Cardiac muscle cell (in vitro differentiated cells and primary cell): Measurements from ENCODE around the gene DAZAP1. TPM values are rescaled to one million over a fixed set of nuclear protein-coding genes. Genes with fewer than 3 reads are reported as not detected.

Source experiments
- DNase-seq, 2 donors: peaks; one replicate each; pipeline versions ENCODE4 v3.0.0 to v3.0.0-alpha.2; 2010 to 2017; ENCODE audit warnings: low read depth in 1 of 2, low spot score in 1 of 2
- H3K27ac ChIP-seq: fragments of 200-600 bp; sonication (generic); 2 replicates; pipeline ENCODE4 v1.5.1; 2016
- H3K27me3 ChIP-seq: fragments of 200-600 bp; sonication (generic); 2 replicates; pipeline ENCODE4 v1.6.0; 2016; ENCODE audit warnings: control low read depth
- H3K36me3 ChIP-seq: fragments of 200-600 bp; sonication (generic); 2 replicates; pipeline ENCODE4 v1.5.1; 2016; ENCODE audit warnings: control low read depth
- H3K4me1 ChIP-seq: fragments of 200-600 bp; sonication (generic); 2 replicates; pipeline ENCODE4 v1.8.1; 2017; ENCODE audit warnings: low read depth, mild to moderate bottlenecking, mixed run types
- H3K4me3 ChIP-seq: fragments of 200-600 bp; sonication (generic); 2 replicates; pipeline ENCODE4 v1.5.1; 2016; ENCODE audit warnings: mild to moderate bottlenecking
- H3K9me3 ChIP-seq: fragments of 200-600 bp; sonication (generic); 2 replicates; pipeline ENCODE4 v1.5.1; 2017; ENCODE audit warnings: low read depth, mild to moderate bottlenecking, control low read depth
- CTCF ChIP-seq: IDR thresholded peaks from 2 replicates; pipeline ENCODE4 v1.5.1; 2012; ENCODE audit warnings: low read depth, mild to moderate bottlenecking, low read length
- polyA plus RNA-seq: library from polyadenylated mRNA; unstranded; fragments of >200 nt; fragmentation: Nextera tagmentation; extraction: Ambion mirVana; gene quantifications from 2 replicates; pipeline ENCODE4 v1.2.1, GENCODE V29; 2016
- total RNA-seq: library from RNA; depleted of rRNA; stranded (reverse); fragments of >200 nt; gene quantifications from 2 replicates; pipeline ENCODE4 v1.2.3, GENCODE V29; 2016

Gene DAZAP1
- total and polyA plus RNA-seq, 2 experiments from 2014 or later: 43.0 to 112 TPM

- DNase-seq: no peak
- Histone ChIP-seq H3K4me1 (peaks cover 11% of the 10 kb centered on the region), H3K27me3 (no peaks in the 10 kb centered on the region), H3K36me3 (peaks cover 37% of the 10 kb centered on the region), H3K4me3 (no peak overlapping the region), H3K9me3 (no peaks in the 10 kb centered on the region), H3K27ac (no peak overlapping the region)
- TF ChIP-seq CTCF: no peak
Observed at GRCh38 chr19:1362387-1363257, 44.8 kb upstream of the DAZAP1 start.

GRCh38 chr19:1363599-1363998, 43.8 kb upstream of the DAZAP1 start:
- DNase-seq: no peak
- no peak overlapping the region for H3K4me3 ChIP-seq
- no peak for TF ChIP-seq CTCF
- H3K4me1 ChIP-seq: peaks cover 11% of the 10 kb centered on the region
- H3K36me3 ChIP-seq: peaks cover 34% of the 10 kb centered on the region
- H3K27ac ChIP-seq: no peak overlapping the region
- H3K27me3 ChIP-seq: no peaks in the 10 kb centered on the region
- no peaks in the 10 kb centered on the region for H3K9me3 ChIP-seq

GRCh38 chr19:1364070-1364704, 43.2 kb upstream of the DAZAP1 start:
- no peaks in the 10 kb centered on the region for H3K9me3 ChIP-seq
- peaks cover 32% of the 10 kb centered on the region for H3K36me3 ChIP-seq
- H3K4me3 ChIP-seq: no peak overlapping the region
- no peaks in the 10 kb centered on the region for H3K27me3 ChIP-seq
- H3K27ac ChIP-seq: no peak overlapping the region
- TF ChIP-seq CTCF: no peak
- peak in 1 of 2 donors; percentile 16 for DNase-seq
- peaks cover 11% of the 10 kb centered on the region for H3K4me1 ChIP-seq

- H3K4me3 ChIP-seq: no peak overlapping the region
- peaks cover 32% of the 10 kb centered on the region for H3K36me3 ChIP-seq
- H3K27ac ChIP-seq: no peak overlapping the region
- no peak for TF ChIP-seq CTCF
- no peaks in the 10 kb centered on the region for H3K27me3 ChIP-seq
- no peaks in the 10 kb centered on the region for H3K9me3 ChIP-seq
- peaks cover 11% of the 10 kb centered on the region for H3K4me1 ChIP-seq
- no peak for DNase-seq
Observed at GRCh38 chr19:1365319-1366269, 41.8 kb upstream of the DAZAP1 start.

GRCh38 chr19:1366296-1366695, 41.1 kb upstream of the DAZAP1 start:
- H3K36me3 ChIP-seq: peaks cover 30% of the 10 kb centered on the region
- peaks cover 12% of the 10 kb centered on the region for H3K4me1 ChIP-seq
- H3K27me3 ChIP-seq: no peaks in the 10 kb centered on the region
- no peak for DNase-seq
- H3K9me3 ChIP-seq: no peaks in the 10 kb centered on the region
- TF ChIP-seq CTCF: no peak
- peak overlapping the region; percentile 82 for H3K27ac ChIP-seq
- no peak overlapping the region for H3K4me3 ChIP-seq
